SH-SY5Y (cell line): ENCODE measurements around the gene PKN2.

Experiments
- GATA2 ChIP-seq: IDR thresholded peaks from 2 replicates; pipeline ENCODE4 v1.6.1; 2011; ENCODE audit warnings: mild to moderate bottlenecking, low read depth, low read length
- GATA3 ChIP-seq: IDR thresholded peaks from 2 replicates; pipeline ENCODE4 v1.6.1; 2011; ENCODE audit warnings: low read depth, mild to moderate bottlenecking, low read length, moderate library complexity

- TF ChIP-seq GATA3, result no peak
- TF ChIP-seq GATA2, result no peak
Observed at GRCh38 chr1:88851303-88852063, 167.4 kb downstream of the PKN2 start.
